ENCODE results near the gene PAPLN.

DNA sequence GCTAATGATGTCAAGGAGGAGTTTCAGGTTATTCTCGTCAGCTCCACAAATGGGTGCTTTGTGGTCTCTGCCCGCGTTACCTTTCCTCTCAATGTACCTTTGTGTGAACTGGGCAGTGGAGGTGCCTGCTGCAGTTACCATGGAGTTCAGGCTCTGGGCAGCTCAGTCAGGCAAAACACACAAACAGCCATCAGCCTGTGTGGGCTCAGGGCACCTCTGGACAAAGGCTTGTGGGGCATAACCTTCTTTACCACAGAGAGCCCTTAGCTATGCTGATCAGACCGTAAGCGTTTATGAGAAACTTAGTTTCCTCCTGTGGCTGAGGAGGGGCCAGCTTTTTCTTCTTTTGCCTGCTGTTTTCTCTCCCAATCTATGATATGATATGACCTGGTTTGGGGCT lies 16.7 kb upstream of the PAPLN start:
- TF ChIP-seq TGIF2 (CRISPR knock-in tag; IDR thresholded peaks at IDR 0.05) (no peak), SREBF1 (IDR thresholded peaks at IDR 0.05; ENCODE audit: borderline replicate concordance, low read depth, low read length) (no peak), NRF1 (conservative IDR thresholded peaks at IDR 0.05 in 1 of 2, IDR thresholded peaks at IDR 0.05 in 1 of 2) (no peak), ELF1 (tag; IDR thresholded peaks at IDR 0.05) (no peak), ZNF408 (CRISPR knock-in tag; IDR thresholded peaks at IDR 0.05; ENCODE audit: low read depth) (no peak), GABPA (tag; conservative IDR thresholded peaks at IDR 0.05; ENCODE audit: low read depth) (no peak), SP2 (IDR thresholded peaks at IDR 0.05; ENCODE audit: extremely low read depth, low read depth, low read length, poor library complexity, severe bottlenecking) (no peak), SIN3A (IDR thresholded peaks at IDR 0.05; ENCODE audit: borderline replicate concordance in 2 of 2, control insufficient read depth in 1 of 2, low read depth in 2 of 2, low read length in 2 of 2) (no peak), SETDB1 (IDR thresholded peaks at IDR 0.05; ENCODE audit: low read length) (no peak), DNMT1 (IDR thresholded peaks at IDR 0.05) (no peak), ZC3H11A (IDR thresholded peaks at IDR 0.05; ENCODE audit: low read depth, low read length) (no peak)
- TF ChIP-seq, protein P1, sequence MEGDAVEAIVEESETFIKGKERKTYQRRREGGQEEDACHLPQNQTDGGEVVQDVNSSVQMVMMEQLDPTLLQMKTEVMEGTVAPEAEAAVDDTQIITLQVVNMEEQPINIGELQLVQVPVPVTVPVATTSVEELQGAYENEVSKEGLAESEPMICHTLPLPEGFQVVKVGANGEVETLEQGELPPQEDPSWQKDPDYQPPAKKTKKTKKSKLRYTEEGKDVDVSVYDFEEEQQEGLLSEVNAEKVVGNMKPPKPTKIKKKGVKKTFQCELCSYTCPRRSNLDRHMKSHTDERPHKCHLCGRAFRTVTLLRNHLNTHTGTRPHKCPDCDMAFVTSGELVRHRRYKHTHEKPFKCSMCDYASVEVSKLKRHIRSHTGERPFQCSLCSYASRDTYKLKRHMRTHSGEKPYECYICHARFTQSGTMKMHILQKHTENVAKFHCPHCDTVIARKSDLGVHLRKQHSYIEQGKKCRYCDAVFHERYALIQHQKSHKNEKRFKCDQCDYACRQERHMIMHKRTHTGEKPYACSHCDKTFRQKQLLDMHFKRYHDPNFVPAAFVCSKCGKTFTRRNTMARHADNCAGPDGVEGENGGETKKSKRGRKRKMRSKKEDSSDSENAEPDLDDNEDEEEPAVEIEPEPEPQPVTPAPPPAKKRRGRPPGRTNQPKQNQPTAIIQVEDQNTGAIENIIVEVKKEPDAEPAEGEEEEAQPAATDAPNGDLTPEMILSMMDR (IDR thresholded peaks at IDR 0.05 in 2 of 3, conservative IDR thresholded peaks at IDR 0.05 in 1 of 3; ENCODE audit: insufficient read depth in 2 of 3, low read depth in 1 of 3, low read length in 3 of 3) = no peak
